T-helper 9 cell (primary cell): Measurements from ENCODE around the gene GFRAL.

Source experiments
- DNase-seq: peaks from one replicate; pipeline ENCODE4 v3.0.0-alpha.2; 2020

Gene GFRAL

DNA sequence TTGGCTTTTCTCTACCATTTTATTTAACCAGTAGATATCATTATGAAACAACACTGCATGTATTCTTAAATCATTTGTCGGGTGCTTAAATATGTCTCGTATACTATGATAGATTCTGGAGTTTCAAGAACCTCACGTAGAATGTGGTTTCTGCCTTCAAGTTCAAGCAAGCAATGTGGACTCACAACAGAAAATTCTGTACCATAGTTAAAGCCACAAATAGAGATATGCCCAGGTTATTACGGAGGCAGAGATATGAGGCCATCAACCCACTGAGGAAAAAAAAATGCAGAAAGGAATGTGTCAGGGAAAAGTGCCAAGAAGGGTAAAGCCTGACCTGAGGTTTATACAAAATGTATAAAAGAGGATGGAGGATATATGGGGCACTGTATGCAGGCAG, 109.9 kb downstream of the GFRAL start:
- DNase-seq = no peak

DNA sequence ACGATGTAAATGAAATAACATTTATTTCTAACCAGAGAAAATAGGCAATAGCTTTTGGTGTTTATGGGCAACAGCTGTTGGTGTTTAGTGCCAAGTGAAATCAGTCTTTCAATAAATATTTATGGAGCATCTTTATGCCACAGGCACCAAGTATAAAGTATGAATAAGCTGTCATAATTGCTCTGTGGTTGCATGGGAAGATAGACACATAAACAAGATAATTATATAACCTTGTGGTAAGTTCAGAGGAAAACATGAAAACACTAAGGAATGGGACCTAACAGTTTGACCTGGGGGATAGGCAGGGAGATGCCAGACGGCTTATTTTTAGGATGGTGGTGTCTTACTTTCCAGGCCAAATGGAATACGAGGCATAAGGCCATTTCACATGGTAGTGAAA, 110.9 kb downstream of the GFRAL start:
- no peak for DNase-seq

DNA sequence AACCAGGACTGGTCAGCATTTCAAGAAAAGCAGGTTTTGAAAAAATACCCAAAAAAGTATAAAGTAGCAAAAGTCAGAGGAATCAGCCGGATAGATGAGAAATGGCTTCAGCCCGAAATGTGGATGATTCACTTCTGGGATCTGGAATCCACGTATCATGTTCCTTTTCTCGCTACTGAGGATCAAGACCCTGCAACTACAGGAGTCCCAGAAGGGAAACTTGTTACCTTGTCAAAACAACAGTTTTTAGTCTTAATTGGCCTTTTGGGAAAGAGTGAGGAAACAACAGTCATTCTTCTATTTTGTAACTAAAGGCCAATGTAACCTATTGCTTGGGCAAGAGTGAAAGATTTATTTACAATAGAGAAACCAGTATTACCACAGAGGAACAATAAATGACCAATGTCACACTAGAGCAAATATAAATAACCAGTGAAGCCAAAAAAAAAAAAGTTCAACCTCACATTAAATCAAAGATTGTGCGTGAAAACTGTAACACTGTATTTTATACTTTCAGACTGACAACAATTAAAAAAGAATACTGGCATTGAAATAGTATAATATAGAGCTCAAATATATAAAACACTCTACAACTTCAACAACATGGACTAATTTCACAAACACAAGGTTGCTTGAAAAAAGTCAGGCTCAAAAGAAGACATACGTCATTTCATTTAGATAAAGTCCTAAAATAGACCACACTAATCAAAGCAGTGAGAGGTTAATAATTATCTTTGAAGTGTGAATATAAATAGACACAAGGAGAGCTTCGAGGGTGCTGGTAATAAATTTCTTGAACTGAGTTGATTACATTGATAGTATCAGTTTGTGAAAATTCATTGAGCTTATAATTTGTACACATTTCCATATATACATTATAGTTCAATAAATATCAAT, 116.2 kb downstream of the GFRAL start:
- DNase-seq = no peak

- DNase-seq = no peak
Observed at GRCh38 chr6:55445648-55446204, 118.5 kb downstream of the GFRAL start.

DNA sequence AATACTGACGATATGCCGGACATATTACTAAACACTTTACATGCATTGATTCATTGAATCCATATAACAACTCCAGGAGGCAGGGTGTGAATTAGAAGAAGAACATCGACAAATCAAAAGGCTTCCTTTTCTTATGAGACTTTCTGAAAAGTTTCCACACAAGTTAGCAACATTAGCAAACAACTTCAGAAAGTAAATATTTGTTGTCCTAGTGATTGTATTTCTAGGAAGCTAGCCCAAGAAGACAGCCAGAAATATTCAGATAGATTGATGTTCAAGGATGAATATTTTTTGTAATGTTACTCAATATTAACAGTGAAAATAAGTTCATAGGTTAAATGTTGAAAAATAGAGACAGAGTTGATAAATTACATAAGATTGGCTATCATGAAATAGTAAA, 120.6 kb downstream of the GFRAL start:
- DNase-seq = no peak

DNA sequence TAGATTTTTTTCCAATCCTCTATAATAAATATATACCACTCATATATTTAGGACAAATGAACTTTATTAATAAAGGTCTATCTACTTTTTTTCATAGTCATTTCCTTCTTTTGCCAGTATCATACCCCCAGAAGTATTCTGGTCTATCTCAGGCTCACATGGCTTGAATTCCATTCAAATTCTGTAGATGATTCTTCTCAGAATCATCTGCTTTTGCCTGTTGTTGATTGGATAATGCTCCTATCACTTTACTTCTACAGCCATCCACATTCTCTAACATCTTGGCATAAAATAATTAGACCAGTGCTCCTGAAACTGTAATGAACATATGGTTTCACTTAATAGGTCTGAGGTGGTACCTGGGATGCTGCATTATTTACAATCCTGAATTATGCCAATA, 121.2 kb downstream of the GFRAL start:
- DNase-seq = no peak

DNA sequence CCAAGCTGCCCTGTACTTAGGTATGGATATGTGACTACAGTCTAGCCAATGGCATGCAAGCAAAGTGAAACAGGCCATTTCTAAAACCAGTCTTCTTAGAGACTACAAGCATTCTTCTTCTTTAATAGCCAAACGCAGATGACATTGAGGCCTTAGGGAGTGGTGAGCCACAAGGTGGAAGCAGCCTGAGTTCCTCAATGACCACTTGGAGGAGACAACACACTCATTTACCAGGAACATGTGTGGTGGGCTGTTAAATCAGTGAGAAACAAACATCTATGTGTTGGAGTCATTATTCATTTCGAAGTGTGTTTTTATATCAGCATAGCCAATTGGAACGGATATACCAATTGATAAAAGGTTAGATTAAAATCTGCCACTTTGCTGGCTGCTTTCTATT, 122.0 kb downstream of the GFRAL start:
- no peak for DNase-seq

DNA sequence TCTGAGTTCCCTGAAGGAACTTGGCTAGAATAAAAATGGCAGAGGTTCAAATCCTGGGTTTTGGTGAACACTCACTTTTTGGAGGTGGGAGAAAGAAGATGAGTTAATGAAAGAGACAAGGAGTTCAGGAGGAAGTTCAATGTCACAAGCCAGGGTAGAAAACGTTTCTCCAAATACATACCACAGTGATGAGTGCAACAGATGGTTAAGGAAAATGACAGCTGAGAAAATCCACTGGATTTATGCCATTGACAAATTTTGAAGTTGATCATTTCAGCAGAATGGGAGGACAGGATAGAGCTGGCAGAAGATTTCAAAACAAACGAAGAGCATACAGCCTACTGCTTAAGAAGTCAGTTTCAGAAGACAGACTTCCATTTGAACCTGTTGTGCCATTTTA, 122.7 kb downstream of the GFRAL start:
- no peak for DNase-seq
